HL-60 (cell line): ENCODE results near the gene GFPT2.

Source experiments
- DNase-seq, 2 experiments: peaks; one replicate each; pipeline ENCODE4 v3.0.0-alpha.2; 2010 to 2020; ENCODE audit warnings: low read depth in 1 of 2, low spot score in 1 of 2
- H3K27ac ChIP-seq: fragments of 250-450 bp; sonication (Bioruptor Pico); replicated peaks from 2 replicates; pipeline ENCODE4 v1.5.1; 2020; ENCODE audit warnings: mild to moderate bottlenecking, moderate library complexity
- H3K27me3 ChIP-seq: fragments of 250-450 bp; sonication (Bioruptor Pico); 2 replicates; pipeline ENCODE4 v1.5.1; 2021; ENCODE audit warnings: mild to moderate bottlenecking, moderate library complexity; ENCODE audit not compliant: insufficient read depth, poor library complexity, severe bottlenecking
- H3K4me3 ChIP-seq: replicated peaks from 2 replicates; pipeline ENCODE4 v1.5.1; 2011; ENCODE audit warnings: mild to moderate bottlenecking, control low read depth, low read length; ENCODE audit not compliant: insufficient read depth
- GABPA ChIP-seq: IDR thresholded peaks from 2 replicates; pipeline ENCODE4 v1.6.1; 2012; ENCODE audit warnings: low read depth
- POLR2AphosphoS5 ChIP-seq: IDR thresholded peaks from 2 replicates; pipeline ENCODE4 v1.6.1; 2012; ENCODE audit warnings: low read depth
- SPI1 ChIP-seq: IDR thresholded peaks from 2 replicates; pipeline ENCODE4 v1.6.1; 2012; ENCODE audit warnings: low read depth, mild to moderate bottlenecking, borderline replicate concordance
- TF ChIP-seq, protein P1 (sequence below): IDR thresholded peaks from 2 replicates; pipeline ENCODE4 v1.6.1; 2012; ENCODE audit warnings: low read depth; ENCODE audit not compliant: insufficient replicate concordance
- TF ChIP-seq, protein P2 (sequence below): IDR thresholded peaks from one replicate; pipeline ENCODE4 v1.5.1; 2011; ENCODE audit warnings: low read length, control low read depth, inconsistent platforms; ENCODE audit not compliant: insufficient read depth

Gene GFPT2

DNA sequence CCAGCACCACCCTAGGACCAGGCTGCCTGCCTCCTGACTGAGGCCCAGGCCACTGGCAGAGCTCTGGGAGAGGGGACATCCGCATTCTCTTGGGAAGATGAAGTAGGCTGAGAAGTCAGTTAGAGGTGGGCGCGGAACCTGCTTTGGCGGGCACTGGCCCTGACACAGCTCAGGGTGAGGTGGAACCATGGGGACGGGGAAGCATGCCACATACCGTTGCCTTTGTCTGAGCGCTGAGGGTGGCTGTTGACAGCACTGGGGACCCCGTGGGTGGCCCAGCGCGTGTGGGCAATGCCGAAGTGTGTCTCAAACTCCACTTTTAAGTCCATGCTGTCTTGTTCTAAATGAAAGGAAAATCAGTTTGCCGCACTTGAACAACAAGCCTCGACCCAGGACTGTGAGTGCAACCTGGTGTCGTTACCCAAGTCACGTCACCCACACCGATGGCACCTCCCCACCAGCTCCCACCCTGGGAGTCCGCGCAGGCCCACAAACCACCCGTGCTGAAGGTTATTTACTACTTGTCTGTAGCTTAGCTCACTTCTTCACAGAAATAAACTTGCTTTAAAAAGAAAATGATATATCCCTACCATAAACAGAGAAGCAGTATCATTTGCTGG, 17.4 kb downstream of the GFPT2 start:
- no peaks in the 10 kb centered on the region for H3K27me3 ChIP-seq
- TF ChIP-seq, protein P1, sequence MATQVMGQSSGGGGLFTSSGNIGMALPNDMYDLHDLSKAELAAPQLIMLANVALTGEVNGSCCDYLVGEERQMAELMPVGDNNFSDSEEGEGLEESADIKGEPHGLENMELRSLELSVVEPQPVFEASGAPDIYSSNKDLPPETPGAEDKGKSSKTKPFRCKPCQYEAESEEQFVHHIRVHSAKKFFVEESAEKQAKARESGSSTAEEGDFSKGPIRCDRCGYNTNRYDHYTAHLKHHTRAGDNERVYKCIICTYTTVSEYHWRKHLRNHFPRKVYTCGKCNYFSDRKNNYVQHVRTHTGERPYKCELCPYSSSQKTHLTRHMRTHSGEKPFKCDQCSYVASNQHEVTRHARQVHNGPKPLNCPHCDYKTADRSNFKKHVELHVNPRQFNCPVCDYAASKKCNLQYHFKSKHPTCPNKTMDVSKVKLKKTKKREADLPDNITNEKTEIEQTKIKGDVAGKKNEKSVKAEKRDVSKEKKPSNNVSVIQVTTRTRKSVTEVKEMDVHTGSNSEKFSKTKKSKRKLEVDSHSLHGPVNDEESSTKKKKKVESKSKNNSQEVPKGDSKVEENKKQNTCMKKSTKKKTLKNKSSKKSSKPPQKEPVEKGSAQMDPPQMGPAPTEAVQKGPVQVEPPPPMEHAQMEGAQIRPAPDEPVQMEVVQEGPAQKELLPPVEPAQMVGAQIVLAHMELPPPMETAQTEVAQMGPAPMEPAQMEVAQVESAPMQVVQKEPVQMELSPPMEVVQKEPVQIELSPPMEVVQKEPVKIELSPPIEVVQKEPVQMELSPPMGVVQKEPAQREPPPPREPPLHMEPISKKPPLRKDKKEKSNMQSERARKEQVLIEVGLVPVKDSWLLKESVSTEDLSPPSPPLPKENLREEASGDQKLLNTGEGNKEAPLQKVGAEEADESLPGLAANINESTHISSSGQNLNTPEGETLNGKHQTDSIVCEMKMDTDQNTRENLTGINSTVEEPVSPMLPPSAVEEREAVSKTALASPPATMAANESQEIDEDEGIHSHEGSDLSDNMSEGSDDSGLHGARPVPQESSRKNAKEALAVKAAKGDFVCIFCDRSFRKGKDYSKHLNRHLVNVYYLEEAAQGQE = no peak
- no peak for TF ChIP-seq GABPA
- H3K4me3 ChIP-seq = no peak overlapping the region
- H3K27ac ChIP-seq = no peak overlapping the region
- no peak for DNase-seq

DNA sequence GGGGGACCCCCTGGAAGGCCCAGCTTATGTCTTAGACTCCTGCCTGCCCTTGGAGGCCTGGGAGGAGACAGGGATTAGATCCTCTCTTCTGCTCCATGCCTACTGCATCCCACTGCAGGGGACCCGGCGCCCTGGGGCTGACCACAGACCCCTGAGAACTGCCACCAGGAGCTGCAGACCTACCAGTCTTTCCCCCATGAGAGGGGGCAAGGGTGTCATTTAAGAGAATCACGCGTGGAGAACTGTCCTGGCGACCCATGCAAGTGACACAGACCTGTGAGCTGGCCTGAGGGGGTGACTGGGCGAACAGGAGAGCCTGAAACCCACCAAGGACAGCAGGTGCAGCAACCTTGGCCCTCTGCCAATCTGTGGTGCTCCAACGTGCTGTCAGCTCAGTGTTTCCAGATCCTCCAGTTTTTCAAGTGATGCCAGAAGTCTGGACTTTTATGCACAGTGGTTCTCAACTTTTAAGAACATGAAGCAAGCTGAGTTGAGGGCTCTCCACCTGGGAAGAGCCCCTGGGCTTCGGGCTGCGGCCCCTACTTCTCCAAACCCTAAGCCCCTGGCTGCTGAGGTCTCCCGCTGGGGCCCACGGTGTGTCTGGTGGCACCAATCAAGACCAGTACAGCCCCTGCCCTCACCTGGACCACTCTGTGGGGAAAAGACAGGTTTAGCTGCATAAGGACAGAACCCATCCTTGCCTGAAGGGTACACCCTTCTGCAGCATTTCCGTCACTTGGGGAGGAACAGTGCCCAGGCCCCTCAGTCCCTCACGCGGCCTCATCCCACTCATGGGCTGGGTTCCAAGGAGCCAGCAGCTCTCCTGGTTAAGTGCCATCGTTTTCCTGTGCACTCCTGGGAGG, 18.2 kb downstream of the GFPT2 start:
- Histone ChIP-seq H3K27me3 (no peaks in the 10 kb centered on the region), H3K27ac (no peak overlapping the region), H3K4me3 (no peak overlapping the region)
- no peak for DNase-seq
- TF ChIP-seq, protein P1 = no peak
- no peak for TF ChIP-seq POLR2AphosphoS5
- TF ChIP-seq SPI1 = no peak
- TF ChIP-seq, protein P2, sequence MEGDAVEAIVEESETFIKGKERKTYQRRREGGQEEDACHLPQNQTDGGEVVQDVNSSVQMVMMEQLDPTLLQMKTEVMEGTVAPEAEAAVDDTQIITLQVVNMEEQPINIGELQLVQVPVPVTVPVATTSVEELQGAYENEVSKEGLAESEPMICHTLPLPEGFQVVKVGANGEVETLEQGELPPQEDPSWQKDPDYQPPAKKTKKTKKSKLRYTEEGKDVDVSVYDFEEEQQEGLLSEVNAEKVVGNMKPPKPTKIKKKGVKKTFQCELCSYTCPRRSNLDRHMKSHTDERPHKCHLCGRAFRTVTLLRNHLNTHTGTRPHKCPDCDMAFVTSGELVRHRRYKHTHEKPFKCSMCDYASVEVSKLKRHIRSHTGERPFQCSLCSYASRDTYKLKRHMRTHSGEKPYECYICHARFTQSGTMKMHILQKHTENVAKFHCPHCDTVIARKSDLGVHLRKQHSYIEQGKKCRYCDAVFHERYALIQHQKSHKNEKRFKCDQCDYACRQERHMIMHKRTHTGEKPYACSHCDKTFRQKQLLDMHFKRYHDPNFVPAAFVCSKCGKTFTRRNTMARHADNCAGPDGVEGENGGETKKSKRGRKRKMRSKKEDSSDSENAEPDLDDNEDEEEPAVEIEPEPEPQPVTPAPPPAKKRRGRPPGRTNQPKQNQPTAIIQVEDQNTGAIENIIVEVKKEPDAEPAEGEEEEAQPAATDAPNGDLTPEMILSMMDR = no peak
- TF ChIP-seq GABPA = no peak

DNA sequence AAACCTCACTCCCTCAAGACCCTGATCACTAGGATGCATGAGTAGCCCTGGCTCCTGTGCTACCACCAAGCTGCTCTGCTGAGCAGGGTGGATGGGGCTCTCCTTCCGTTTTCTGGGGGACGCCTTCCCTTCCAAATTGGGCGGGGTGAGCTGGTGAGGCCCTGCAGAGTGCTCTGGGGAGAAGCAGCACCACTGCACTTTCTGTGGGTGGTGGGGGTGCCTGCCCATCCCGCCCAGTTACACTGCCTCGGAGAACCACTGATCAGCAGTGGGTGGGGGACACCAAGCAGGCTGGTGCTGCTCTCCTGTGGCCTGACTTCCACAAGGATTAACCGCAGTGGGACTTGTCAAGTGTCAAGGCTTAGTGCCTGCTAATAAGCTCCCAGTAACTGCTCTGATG, 19.0 kb downstream of the GFPT2 start:
- DNase-seq = no peak
- Histone ChIP-seq H3K27me3 (no peaks in the 10 kb centered on the region), H3K4me3 (no peak overlapping the region), H3K27ac (no peak overlapping the region)
- TF ChIP-seq, protein P2 = no peak
- TF ChIP-seq SPI1 (no peak), POLR2AphosphoS5 (no peak), GABPA (no peak)
- TF ChIP-seq, protein P1 = no peak
